K562 (cell line): Measurements from ENCODE around the gene COMP. TPM values are rescaled to one million over a fixed set of nuclear protein-coding genes. Genes with fewer than 3 reads are reported as not detected.

Experiments used
- CBX3 ChIP-seq, 2 experiments: IDR thresholded peaks; 1 replicate in 1 of 2; 2 replicates in 1 of 2; pipeline ENCODE4 v1.6.1; 2012; ENCODE audit warnings: inconsistent platforms in 2 of 2, low read length in 2 of 2, borderline replicate concordance in 1 of 2, control low read depth in 1 of 2
- E2F8 ChIP-seq: fragments of 450-650 bp; IDR thresholded peaks from 2 replicates; pipeline ENCODE4 v1.7.1; 2018; ENCODE audit warnings: mild to moderate bottlenecking, low read depth; ENCODE audit not compliant: partially characterized antibody
- EP400 ChIP-seq: fragments of 450-650 bp; IDR thresholded peaks from 2 replicates; pipeline ENCODE4 v1.6.1; 2017; ENCODE audit warnings: antibody characterized with exemption, mild to moderate bottlenecking, moderate library complexity
- FOXK1 ChIP-seq: sonication (generic); formaldehyde crosslinking; IDR thresholded peaks from 2 replicates; pipeline ENCODE4 v1.8.0; 2022; ENCODE audit warnings: missing genetic modification reagents, mild to moderate bottlenecking, borderline replicate concordance
- HES1 ChIP-seq: fragments of 450-650 bp; IDR thresholded peaks from 2 replicates; pipeline ENCODE4 v1.6.1; 2016; ENCODE audit warnings: low read depth, mild to moderate bottlenecking, moderate library complexity
- HMGN3 ChIP-seq: IDR thresholded peaks from 2 replicates; pipeline ENCODE4 v1.6.1; 2011; ENCODE audit warnings: borderline replicate concordance, low read depth, mild to moderate bottlenecking, mixed read lengths, low read length; ENCODE audit not compliant: insufficient read length; ENCODE audit errors: extremely low read depth
- JUN ChIP-seq, 2 experiments: sonication (generic) in 1 of 2; formaldehyde crosslinking in 1 of 2; IDR thresholded peaks; 2 replicates each; pipeline versions ENCODE4 v1.6.1 to v1.8.0; 2012 to 2022; ENCODE audit warnings: borderline replicate concordance in 2 of 2, mild to moderate bottlenecking in 2 of 2, improper control_type of control experiment in 1 of 2, low read depth in 1 of 2, low read length in 1 of 2, missing genetic modification reagents in 1 of 2
- MBD1 ChIP-seq: fragments of 250-450 bp; sonication (Bioruptor Pico); IDR thresholded peaks from 2 replicates; pipeline ENCODE4 v1.8.0; 2022; ENCODE audit warnings: inconsistent platforms
- NR4A1 ChIP-seq, 2 experiments: fragments of 250-450 bp in 1 of 2; fragments of 450-650 bp in 1 of 2; sonication (Bioruptor Pico) in 1 of 2; IDR thresholded peaks; 2 replicates each; pipeline versions ENCODE4 v1.4.0 to v1.6.1; 2016 to 2020; ENCODE audit warnings: mild to moderate bottlenecking in 2 of 2, missing compliant biosample characterization in 1 of 2, missing genetic modification characterization in 1 of 2, moderate library complexity in 1 of 2
- SLC30A9 ChIP-seq: fragments of 250-450 bp; sonication (Bioruptor Pico); IDR thresholded peaks from 2 replicates; pipeline ENCODE4 v1.8.0; 2022; ENCODE audit warnings: mild to moderate bottlenecking, moderate library complexity
- SMAD1 ChIP-seq: fragments of 150-350 bp; IDR thresholded peaks from 2 replicates; pipeline ENCODE4 v1.6.1; 2014; ENCODE audit warnings: low read length, low read depth; ENCODE audit not compliant: partially characterized antibody
- SP2 ChIP-seq: IDR thresholded peaks from 2 replicates; pipeline ENCODE4 v1.6.1; 2011; ENCODE audit warnings: mild to moderate bottlenecking, low read depth, low read length, moderate library complexity; ENCODE audit not compliant: poor library complexity, severe bottlenecking; ENCODE audit errors: extremely low read depth
- TAF9B ChIP-seq: fragments of 450-650 bp; IDR thresholded peaks from 2 replicates; pipeline ENCODE4 v1.6.1; 2018; ENCODE audit warnings: mild to moderate bottlenecking; ENCODE audit not compliant: partially characterized antibody
- THRA ChIP-seq: fragments of 450-650 bp; IDR thresholded peaks from 2 replicates; pipeline ENCODE4 v1.6.1; 2017; ENCODE audit warnings: mild to moderate bottlenecking, moderate library complexity
- ZKSCAN1 ChIP-seq: fragments of 150-350 bp; IDR thresholded peaks from 2 replicates; pipeline ENCODE4 v1.6.1; 2016; ENCODE audit warnings: low read depth, low read length
- ZNF232 ChIP-seq: sonication (generic); formaldehyde crosslinking; IDR thresholded peaks from 2 replicates; pipeline ENCODE4 v1.8.0; 2022; ENCODE audit warnings: mild to moderate bottlenecking, missing genetic modification reagents
- ZNF253 ChIP-seq: fragments of 250-450 bp; sonication (Bioruptor Pico); conservative IDR thresholded peaks from 2 replicates; pipeline ENCODE4 v1.6.1; 2021; ENCODE audit warnings: mild to moderate bottlenecking
- ZNF764 ChIP-seq: fragments of 250-450 bp; sonication (Bioruptor Pico); IDR thresholded peaks from 2 replicates; pipeline ENCODE4 v1.4.0; 2020; ENCODE audit warnings: low read depth, mild to moderate bottlenecking, moderate library complexity
- ZNF785 ChIP-seq: fragments of 250-450 bp; sonication (Bioruptor Pico); IDR thresholded peaks from 2 replicates; pipeline ENCODE4 v1.4.0; 2020; ENCODE audit warnings: mild to moderate bottlenecking
- polyA plus RNA-seq, 8 experiments: library from polyadenylated mRNA; depleted of rRNA in 4 of 8; stranded (reverse) in 5 of 8; unstranded in 3 of 8; fragments of >200 nt; fragmentation: Nextera tagmentation in 2 of 8; fragmentation: Illumina TruSeq in 1 of 8; extraction: Ambion mirVana in 2 of 8; extraction: Trizol in 1 of 8; gene quantifications; 2 replicates each; pipeline versions ENCODE4 v1.2.1 to v1.2.3, GENCODE V29; 2011 to 2014; ENCODE audit warnings: inconsistent platforms in 1 of 8, missing spikeins in 1 of 8
- total RNA-seq, 7 experiments: library from RNA; depleted of rRNA in 6 of 7; stranded (reverse); fragments of >200 nt in 6 of 7; fragmentation: Illumina TruSeq in 2 of 7; extraction: Trizol in 2 of 7; gene quantifications; 2 replicates each; pipeline versions ENCODE4 v1.2.1 to v1.2.3, GENCODE V29; 2011 to 2021; ENCODE audit warnings: low replicate concordance in 1 of 7

Gene COMP
- total and polyA plus RNA-seq, 9 of the 15 experiments (the other 6 are each of a cell fraction or from before 2014, with no cell fraction given): 0.07 TPM; not detected in 8

GRCh38 chr19:18742838-18743783 lies 48.0 kb downstream of the COMP start (continued):
- TF ChIP-seq EP400 (no peak), SP2 (no peak), TAF9B (no peak), THRA (no peak), MBD1 (CRISPR knock-in tag) (no peak), ZKSCAN1 (no peak), ZNF232 (CRISPR knock-in tag) (no peak), ZNF764 (CRISPR knock-in tag) (no peak), ZNF785 (CRISPR knock-in tag) (no peak), HES1 (peak; percentile 97), SLC30A9 (CRISPR knock-in tag) (no peak), ZNF253 (no peak), JUN (IDR thresholded peaks at IDR 0.05; ENCODE audit: borderline replicate concordance, low read depth, low read length) (no peak), JUN (CRISPR knock-in tag; IDR thresholded peaks at IDR 0.05; ENCODE audit: borderline replicate concordance) (no peak), FOXK1 (CRISPR knock-in tag) (0 out of 2 replicates have a peak, but pooled peaks have one; percentile 66), CBX3 (IDR thresholded peaks at IDR 0.05; ENCODE audit: borderline replicate concordance in 1 of 2, low read length in 2 of 2) (no peak), NR4A1 (CRISPR knock-in tag; IDR thresholded peaks at IDR 0.05) (no peak), NR4A1 (tag; IDR thresholded peaks at IDR 0.05) (no peak), HMGN3 (peak; percentile 100), SMAD1 (no peak), E2F8 (no peak)
